ENCODE measurements around the gene IKZF4.
"Not testable (repeated sequence)": the region's sequence is repeated elsewhere in the genome, so short reads cannot be mapped to it uniquely, and the experiment has no call there.

The IKZF4 gene

DNA sequence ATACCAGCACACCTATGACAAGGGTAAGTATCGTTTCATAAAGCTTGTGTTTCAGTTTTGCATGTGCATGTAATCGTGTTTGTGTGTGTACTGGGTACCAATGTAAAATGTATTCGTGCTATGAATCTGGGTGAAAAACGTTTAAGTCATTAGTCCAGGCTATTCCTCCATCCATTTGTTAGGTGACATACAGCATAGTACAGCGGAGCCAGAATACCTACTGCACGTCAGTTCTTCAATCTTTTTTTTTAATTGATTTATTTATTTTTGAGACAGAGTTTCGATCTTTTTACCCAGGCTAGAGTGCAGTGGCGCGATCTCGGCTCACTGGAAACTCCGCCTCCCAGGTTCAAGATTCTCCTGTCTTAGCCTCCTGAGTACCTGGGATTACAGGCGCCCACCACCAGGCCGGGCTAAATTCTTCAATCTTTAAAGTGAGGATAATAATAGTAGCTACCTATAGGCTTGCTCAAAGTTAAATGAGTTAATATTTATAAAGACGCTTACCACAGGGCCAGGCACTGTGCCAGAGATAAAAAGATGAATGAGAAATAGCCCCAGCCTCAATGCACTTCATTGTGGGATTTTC lies 20.2 kb downstream of the IKZF4 start:
- peak in 1 of 2 experiments; percentile 56 for DNase-seq

DNA sequence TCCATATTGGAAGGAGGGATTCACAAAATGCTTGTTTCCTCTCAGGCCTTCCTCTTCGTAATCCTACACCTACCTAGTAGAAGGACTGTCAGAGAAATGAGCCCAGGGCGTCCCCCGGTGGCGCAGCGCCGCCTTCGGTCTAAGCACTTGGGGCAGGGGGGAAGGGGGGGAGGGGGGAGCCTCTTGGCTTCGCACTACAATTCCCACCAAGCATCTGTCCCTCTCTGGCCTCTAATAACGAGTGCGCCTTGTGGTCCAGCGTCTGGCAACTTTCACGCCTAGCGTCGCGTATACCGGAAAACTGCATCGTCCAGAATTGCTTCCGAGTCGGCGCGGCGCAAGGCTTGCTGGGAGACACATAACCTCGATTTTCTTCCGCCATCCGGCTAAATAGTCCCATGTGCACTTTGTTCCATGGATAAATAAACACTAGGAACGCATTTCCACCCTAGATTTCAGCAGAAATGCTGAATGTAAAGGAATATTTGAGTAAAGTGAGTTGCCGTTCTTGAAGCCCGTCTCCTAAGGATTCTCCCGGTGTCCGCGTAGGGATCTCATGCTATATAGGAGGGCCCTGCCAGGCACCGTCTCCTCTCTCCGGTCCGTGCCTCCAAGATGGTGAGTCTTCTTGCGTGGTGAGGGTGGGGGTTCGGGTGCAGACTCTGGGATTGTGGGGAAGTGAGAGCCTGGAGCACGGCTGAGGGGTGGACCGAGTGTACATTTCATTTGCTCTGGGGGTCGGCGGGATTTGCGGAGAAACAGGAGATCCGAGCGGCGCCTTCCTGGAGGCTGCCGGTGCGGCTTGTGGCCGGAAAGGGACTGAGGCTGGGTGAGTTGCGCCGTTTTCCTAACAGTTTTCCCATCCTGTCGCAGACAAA lies 20.9 kb downstream of the IKZF4 start, which contains the start of gene RPS26:
TSS of gene RPS26 (plus strand) at position 367 of the 878 bp plus-strand sequence. CDS start at position 616, 249 bp downstream.
- peak; percentile 97 to 99 for DNase-seq

DNA sequence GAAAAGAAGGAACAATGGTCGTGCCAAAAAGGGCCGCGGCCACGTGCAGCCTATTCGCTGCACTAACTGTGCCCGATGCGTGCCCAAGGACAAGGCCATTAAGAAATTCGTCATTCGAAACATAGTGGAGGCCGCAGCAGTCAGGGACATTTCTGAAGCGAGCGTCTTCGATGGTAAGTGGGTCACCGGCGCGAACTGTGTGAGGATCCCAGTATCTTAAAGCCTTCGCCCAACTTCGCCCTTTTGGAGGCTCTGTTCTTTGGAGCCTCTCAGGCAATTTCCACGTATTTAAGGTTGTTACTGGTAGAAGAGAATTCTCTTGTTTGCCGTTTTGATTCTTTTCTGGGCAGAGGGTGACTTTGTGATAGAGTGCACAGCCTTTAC lies 21.6 kb downstream of the IKZF4 start:
- not testable (repeated sequence) for DNase-seq

DNA sequence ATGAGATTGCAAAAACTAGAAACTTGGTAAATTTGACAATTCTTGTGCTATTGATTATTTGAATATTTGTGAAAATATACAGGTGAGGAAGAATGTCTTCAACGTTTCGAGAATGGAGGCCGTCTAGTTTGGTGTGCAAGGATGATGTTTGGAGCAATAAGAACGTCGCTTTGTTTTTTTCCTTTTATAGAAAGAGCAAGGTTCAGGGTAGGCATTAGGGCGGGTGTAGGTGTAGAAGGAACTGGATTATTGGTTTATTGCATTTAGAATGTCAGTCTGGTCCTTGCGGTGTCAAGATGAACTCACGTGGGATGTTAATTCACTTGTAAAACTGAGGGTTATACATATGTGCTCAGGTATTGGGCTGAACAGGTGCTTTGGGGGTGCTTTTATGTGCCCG lies 22.0 kb downstream of the IKZF4 start:
- DNase-seq: no peak

DNA sequence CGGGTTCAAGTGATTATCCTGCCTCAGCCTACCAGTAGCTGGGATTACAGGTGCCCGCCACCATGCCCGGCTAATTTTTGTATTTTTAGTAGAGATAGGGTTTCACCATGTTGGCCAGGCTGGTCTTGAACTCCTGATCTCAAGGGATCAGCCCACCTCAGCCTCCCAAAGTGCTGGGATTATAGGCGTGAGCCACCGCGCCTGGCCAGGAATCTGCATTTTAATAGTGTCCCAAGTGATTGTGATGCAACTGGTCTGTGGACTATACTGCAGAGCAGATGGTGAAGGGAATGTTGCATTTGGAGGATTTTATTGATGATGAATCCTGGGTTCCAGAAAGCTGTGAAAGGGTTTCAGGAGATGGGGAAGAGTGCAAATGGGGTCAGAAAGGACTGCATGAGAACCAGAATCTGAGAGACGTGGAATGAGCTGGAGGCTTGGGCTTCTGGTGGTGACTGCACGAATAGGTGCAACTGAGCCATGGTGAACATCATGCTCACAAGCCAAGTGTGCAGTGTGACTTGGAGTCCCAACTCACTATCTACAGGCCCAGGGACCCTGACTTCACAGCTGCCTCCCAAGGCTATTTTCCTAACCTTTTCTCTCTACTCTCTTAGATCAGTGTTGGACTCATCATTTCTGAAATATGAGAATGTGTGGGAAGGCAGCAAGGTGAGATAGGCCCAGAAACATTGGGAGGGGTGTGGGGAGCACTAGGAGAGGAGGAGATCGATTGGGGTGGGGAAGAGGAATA lies 25.4 kb downstream of the IKZF4 start:
- peak in 1 of 2 experiments; percentile 4 for DNase-seq

DNA sequence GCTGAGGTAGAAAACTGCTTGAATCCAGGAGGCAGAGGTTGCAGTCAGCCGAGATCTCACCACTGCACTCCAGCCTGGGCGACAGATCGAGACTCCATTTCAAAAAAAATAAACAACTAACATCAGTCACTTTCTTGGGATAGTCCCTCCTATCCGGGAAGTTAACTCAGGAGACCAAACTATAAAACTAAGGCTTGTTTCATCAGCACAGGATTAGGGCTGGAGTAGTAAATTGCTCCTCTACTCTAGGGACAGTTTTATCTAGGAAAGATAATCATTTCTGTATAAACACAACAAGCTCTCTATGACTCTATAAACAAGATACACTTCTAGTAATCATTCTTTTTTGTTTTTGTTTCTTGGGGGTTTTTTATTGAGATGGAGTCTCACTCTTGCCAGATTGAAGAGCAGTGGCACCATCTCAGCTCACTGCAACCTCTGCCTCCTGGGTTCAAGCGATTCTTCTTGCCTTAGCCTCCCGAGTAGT lies 32.6 kb downstream of the IKZF4 start:
- DNase-seq: no peak

DNA sequence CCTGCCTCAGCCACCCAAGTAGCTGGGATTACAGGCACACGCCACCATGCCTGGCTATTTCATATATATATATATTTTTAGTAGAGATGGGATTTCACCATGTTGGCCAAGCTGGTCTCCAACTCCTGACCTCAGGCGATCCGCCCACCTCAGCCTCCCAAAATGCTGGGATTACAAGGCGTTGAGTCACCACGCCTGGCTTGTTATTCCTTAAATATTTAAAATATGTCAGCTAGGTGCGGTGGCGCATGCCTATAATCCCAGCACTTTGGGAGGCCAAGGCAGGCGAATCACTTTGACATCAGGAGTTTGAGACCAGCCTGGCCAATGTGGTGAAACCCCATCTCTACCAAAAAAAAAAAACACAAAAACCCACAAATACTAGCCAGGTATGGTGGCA lies 39.1 kb downstream of the IKZF4 start:
- not testable (repeated sequence) for DNase-seq

DNA sequence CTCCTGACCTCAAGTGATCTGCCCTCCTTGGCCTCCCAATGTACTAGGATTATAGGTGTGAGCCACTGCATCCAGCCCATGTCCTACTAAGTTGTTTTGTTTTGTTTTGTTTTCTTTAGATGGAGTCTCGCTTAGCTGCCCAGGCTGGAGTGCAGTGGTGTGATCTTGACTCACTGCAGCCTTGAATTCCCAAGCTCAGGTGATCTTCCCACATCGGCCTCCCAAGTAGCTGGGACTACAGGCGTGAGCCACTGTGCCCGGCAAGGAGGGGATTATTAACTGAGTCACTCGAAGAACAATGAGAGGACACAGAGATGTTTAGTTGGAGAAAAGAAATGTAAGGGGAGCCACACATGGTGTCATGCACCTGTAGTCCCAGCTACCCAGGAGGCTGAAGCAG lies 41.1 kb downstream of the IKZF4 start:
- no peak for DNase-seq

DNA sequence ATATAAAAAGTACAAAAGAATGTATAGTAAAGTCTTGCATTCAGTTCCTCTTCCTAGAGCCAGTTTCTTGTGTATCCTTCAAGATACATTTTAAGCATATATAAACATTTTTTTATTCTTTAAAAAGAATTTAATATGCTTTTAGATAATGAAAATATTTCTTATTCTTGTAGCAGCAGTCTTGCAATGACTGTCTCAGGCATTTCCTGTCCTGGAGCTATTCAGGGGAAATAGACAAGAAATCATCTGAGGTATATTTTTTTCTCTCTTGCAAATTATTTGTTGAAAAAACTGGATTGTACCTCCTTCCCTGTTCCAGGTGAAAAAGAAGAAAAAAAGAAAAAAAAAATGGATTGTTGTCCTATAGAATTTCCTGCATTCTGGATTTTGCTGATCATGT lies 42.2 kb downstream of the IKZF4 start:
- no peak for DNase-seq

DNA sequence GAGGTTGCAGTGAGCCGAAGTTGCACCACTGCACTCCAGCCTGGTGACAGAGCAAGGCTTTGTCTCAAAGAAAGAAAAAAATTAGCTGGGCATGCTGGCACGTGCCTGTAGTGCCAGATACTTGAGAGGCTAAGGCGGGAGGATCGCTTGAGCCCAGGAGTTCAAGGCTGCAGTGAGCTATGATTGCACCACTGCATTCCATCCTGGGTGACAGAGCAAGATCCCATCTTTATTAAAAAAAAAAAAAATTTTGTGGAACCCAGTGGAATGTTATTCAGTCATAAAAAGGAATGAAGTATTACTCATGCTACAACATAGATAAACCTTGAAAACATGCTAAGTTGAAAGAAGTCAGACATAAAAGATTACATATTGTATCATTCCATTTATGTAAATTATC lies 50.8 kb downstream of the IKZF4 start:
- no peak for DNase-seq

DNA sequence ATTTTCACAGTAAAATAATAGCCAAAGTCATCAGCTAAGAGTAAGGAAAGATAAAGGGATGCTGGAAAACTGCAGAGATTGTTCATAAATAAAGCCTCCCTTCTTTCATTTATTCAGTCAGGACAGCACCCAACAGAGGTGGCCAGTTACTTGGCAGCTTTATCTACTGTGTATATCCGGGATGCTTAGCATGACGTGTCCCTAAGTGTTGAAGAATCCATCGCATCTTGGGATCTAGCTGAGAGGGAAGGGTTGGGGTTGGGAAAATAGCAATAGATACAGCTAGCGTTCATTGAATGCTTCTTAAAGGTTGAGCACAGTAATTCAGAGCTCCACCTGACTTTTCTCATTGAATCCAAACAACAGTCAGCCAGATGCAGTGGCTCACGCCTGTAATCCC lies 53.6 kb downstream of the IKZF4 start:
- no peak for DNase-seq

DNA sequence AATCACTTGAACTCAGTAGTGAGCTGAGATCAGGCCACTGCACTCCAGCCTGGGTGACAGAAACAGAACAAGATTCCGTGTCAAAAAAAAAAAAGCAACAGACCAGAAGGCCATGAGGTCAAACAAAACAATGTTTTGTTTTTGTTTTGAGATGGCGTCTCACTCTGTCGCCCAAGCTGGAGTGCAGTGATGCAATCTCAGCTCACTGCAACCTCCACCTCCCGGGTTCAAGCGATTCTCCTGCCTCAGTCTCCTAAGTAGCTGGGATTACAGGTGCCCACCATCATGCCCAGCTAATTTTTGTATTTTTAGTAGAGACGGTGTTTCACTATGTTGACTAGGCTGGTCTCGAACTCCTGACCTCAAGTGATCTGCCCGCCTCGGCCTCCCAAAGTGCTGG lies 57.1 kb downstream of the IKZF4 start:
- DNase-seq: not testable (repeated sequence)

DNA sequence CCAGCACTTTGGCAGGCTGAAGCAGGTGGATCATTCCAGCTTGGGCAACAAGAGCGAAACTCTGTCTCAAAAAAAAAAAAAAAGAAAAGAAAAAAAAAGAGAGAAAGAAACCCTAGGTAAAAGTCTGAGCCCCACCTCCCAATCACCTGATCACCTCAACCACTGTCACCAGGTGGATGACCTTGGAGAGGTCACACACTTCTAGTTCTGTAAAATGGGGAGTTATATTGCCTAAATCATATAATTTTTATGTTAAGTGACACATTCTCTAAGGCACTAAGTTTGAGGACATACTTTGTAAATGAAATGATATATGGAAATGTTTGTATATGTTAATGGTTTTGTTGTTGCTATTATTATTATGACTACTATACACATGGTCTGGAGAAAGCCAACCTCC lies 57.6 kb downstream of the IKZF4 start:
- no peak for DNase-seq

DNA sequence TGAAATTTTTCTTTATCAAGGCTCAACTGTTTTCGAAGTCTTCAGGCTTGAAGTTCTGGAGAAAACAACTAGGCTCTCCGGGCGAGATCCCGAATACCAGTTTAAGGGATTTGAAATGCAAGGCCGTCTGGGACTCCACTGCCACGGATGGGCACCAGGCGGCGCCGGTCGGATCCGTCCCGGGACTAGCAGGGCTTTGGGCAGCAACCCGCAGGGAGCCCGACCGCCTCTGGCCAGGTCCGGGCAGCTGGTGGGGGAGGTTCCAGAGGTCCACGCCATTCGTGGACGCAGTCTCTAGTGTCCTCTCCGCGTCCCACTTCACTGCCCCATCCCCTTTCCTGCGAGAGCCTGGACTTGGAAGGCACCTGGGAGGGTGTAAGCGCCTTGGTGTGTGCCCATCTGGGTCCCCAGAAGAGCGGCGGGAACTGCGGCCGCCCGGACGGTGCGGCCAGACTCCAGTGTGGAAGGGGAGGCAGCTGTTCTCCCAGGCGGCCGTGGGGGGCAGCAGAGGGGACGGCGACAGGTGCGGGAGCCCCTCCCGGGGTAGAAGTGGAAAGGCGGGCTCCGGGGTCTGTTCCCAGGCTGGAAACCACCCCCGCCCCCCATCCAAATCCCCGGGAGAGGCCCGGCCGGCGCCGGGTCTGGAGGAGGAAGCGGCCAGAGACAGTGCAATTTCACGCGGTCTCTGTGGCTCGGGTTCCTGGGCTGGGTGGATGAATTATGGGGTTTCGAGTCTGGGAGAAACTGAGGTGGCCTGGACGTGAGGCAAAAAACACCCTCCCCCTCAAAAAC lies 58.3 kb downstream of the IKZF4 start:
- DNase-seq: peak; percentile 83 to 87

DNA sequence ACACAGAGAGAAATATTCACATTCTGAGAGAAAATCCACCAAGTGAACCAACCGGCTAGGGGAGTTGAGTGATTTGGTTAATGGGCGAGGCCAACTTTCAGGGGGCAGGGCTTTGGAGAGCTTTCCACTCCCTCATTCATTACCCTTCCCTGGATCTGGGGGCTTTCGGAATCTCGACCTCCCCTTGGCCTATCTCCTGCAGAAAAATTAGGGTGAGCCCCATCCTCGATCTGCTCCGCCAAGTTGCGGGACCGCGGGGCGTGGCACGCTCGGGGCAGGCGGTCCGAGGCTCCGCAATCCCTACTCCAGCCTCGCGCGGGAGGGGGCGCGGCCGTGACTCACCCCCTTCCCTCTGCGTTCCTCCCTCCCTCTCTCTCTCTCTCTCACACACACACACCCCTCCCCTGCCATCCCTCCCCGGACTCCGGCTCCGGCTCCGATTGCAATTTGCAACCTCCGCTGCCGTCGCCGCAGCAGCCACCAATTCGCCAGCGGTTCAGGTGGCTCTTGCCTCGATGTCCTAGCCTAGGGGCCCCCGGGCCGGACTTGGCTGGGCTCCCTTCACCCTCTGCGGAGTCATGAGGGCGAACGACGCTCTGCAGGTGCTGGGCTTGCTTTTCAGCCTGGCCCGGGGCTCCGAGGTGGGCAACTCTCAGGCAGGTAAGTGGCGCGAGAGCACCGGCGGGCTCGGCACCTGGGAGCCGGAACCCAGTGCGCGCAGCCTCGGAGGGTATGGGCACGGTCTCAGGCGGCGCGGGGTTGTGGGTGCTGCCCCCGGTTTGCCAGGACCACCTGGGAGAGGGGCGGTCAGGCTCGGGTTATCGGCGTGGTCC lies 59.1 kb downstream of the IKZF4 start, which contains the start of gene ERBB3:
TSS of gene ERBB3 (plus strand) at position 443 of the 833 bp plus-strand sequence. CDS start at position 579, 136 bp downstream.
- peak; percentile 65 to 69 for DNase-seq

DNA sequence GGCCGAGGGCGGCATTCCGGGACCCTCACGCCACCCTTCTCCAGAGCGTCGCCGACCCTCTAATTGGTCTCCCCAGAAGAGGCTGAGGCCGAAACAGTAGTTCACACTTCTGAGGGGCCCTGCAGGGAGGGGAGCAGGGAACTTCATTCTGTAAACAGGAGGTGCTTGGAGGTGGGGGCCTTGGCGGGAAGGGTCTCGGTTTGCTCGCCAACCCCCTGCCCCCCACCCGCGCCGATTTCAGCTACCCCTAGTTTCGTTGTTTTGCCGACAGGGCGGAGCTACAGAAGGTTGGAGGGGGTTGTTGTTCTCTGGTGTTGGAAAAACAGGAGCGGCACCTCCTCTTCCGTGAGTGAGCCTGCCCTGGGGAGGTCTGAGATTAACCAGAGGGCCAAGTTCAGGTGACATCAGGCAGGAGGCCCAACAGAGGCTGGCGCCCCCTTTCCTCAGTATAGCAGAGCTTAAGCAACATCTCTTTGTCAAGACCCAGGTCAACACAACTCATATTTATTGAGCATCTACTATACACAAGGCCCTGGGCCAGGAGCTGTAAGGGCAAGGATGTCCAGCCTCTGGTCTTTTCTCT lies 59.8 kb downstream of the IKZF4 start:
- DNase-seq: no peak

DNA sequence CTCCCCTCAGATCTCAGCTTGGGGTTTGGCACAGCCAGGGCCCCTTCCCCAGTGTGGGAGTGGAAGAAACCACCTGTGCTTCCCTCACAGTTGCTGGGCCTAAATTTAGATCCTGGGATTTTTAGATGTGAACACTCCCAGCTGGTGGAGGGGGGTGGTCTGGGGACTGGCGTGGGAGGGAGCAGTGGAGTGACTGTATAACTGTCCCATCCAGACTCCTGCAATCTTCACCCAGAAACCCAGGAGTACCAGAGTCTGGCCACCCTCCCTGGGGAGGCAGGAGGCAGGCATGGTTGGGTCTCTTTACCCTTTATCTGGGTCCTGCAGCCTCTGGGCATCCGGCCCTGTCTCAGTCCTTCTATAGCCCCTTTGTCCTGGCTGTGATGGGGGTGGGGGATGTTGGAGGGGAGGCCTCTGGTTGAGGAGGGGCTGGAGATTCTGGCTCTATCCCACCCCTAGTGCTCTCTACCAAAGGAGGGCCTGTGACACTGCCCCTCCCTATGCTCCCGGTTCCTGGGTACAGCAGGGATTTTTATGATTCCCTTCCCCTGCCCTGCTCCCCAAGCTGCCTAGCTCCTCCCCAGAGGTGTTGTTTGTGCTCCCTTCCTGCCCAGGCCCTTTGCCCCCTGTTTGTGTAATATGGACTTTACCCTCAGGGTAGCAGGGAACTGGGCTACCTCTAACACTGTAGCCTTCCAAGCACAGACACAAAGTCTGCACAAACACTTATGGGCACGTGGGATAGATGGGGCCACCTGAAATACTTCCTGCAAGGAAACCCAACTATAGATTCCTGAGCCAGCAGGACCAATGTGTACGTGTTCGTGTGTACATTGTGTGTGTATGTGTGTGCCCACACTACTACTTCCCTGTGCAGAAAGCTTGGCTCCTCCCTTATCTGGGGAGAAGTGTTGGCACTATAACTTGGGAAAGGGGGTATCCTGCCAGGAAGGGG lies 60.8 kb downstream of the IKZF4 start:
- no peak for DNase-seq

DNA sequence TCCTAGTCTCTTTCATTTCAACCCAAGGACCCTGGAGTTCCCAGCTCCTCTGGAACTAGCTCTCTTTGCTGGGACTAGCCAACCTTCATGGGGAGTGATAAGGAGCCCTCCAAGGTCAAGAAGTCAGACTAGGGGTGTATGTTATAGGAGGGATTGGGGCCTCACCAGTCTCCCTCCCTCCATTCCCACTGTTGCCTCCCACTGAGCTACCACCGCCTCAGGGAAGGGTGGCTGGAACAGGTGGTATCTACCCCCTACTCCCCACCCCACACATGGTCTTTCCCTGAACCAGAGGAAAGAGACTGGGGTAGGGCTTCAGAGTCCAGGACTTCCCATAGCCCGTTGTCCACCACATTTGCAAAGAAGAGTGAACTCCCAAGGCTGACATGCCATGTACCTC lies 61.5 kb downstream of the IKZF4 start:
- no peak for DNase-seq

DNA sequence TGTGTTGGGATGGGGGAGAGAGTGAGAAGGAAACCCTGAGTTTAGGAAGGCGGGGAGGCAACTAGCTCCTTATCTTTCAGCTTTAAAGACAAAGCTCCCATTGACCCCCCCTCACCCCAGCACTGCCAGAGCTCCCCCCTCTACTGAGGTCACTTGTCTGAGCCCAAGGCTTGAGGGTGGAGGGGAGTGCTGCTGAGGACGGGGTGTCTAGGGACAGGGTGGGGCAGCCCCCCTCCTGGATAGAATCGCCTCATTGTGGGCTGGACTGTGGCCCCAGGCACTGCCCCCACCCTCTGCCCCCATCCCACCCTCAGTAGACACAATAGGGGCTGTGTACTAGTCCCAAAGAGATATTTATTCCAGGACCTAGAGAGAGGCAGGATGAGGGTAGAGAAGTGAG lies 62.1 kb downstream of the IKZF4 start:
- no peak for DNase-seq
